Activated CD4-positive, alpha-beta memory T cell treated with anti-CD3 and anti-CD28 coated beads for 36 hours (primary cell): ENCODE data around the gene DGKI. TPM values are rescaled to one million over a fixed set of nuclear protein-coding genes. Genes with fewer than 3 reads are reported as not detected.

Source experiments
- CTCF ChIA-PET: fragments of 350-600 bp; sonication (Branson Sonifier 250); formaldehyde crosslinking; loops from one replicate; lab custom pipeline; 2021; ENCODE audit warnings: antibody characterized with exemption, inconsistent platforms; lab: Charles Lee
- POLR2A ChIA-PET: fragments of 350-600 bp; sonication (Branson Sonifier 250); formaldehyde crosslinking; loops from one replicate; lab custom pipeline; 2021; ENCODE audit warnings: antibody characterized with exemption; lab: Charles Lee
- DNase-seq: peaks from one replicate; pipeline ENCODE4 v3.0.0-alpha.2; 2020
- H3K27ac Mint-ChIP-seq: one replicate; pipeline ENCODE4 v1.8.0; 2021; ENCODE audit warnings: mixed read lengths
- H3K27me3 Mint-ChIP-seq: one replicate; pipeline ENCODE4 v1.8.0; 2021; ENCODE audit warnings: mixed read lengths
- H3K36me3 Mint-ChIP-seq: one replicate; pipeline ENCODE4 v1.8.0; 2021; ENCODE audit warnings: mixed read lengths
- H3K4me1 Mint-ChIP-seq: one replicate; pipeline ENCODE4 v1.8.0; 2021; ENCODE audit warnings: low read depth, mixed read lengths
- H3K4me3 Mint-ChIP-seq: one replicate; pipeline ENCODE4 v1.8.0; 2021; ENCODE audit warnings: mild to moderate bottlenecking, mixed read lengths
- H3K9me3 Mint-ChIP-seq: one replicate; pipeline ENCODE4 v1.8.0; 2021; ENCODE audit warnings: mixed read lengths
- intact Hi-C: fragments of 100-400 bp; cut with micrococcal nuclease; formaldehyde crosslinking; loops from one replicate; pipeline ENCODE4 v1.15.1; 2023
- total RNA-seq, 2 experiments: library from RNA; stranded (reverse); gene quantifications; one replicate each; pipeline ENCODE4 v1.2.3, GENCODE V29; 2021

Gene DGKI
- total RNA-seq, 2 experiments from 2014 or later = 5.4 to 7.0 TPM

GRCh38 chr7:137395420-137395819 lies 451.4 kb downstream of the DGKI start:
- no peaks in the 10 kb centered on the region for H3K27me3 Mint-ChIP-seq
- no peaks in the 10 kb centered on the region for H3K9me3 Mint-ChIP-seq
- CTCF ChIA-PET = no interaction called here
- H3K4me1 Mint-ChIP-seq = no peaks in the 10 kb centered on the region
- DNase-seq = no peak
- POLR2A ChIA-PET = no interaction called here
- no peak overlapping the region for H3K27ac Mint-ChIP-seq
- no peaks in the 10 kb centered on the region for H3K36me3 Mint-ChIP-seq
- no peak overlapping the region for H3K4me3 Mint-ChIP-seq
- intact Hi-C loops = no loop called here

- ChIA-PET POLR2A (no interaction called here), CTCF (no interaction called here)
- Mint-ChIP-seq H3K4me1 (no peaks in the 10 kb centered on the region), H3K27ac (no peak overlapping the region), H3K9me3 (no peaks in the 10 kb centered on the region), H3K27me3 (no peaks in the 10 kb centered on the region), H3K36me3 (no peaks in the 10 kb centered on the region), H3K4me3 (no peak overlapping the region)
- intact Hi-C loops = no loop called here
- no peak for DNase-seq
Observed at GRCh38 chr7:137393570-137393969, 453.2 kb downstream of the DGKI start.

GRCh38 chr7:137390076-137390475 lies 456.7 kb downstream of the DGKI start:
- no peak for DNase-seq
- ChIA-PET CTCF (no interaction called here), POLR2A (no interaction called here)
- no peak overlapping the region for H3K4me3 Mint-ChIP-seq
- intact Hi-C loops = no loop called here
- no peak overlapping the region for H3K27ac Mint-ChIP-seq
- no peaks in the 10 kb centered on the region for H3K9me3 Mint-ChIP-seq
- H3K4me1 Mint-ChIP-seq = no peaks in the 10 kb centered on the region
- H3K27me3 Mint-ChIP-seq = no peaks in the 10 kb centered on the region
- no peaks in the 10 kb centered on the region for H3K36me3 Mint-ChIP-seq

- Mint-ChIP-seq H3K4me3 (no peak overlapping the region), H3K4me1 (no peaks in the 10 kb centered on the region), H3K36me3 (no peaks in the 10 kb centered on the region), H3K27ac (no peak overlapping the region), H3K9me3 (no peaks in the 10 kb centered on the region), H3K27me3 (no peaks in the 10 kb centered on the region)
- POLR2A ChIA-PET = no interaction called here
- no peak for DNase-seq
- CTCF ChIA-PET = no interaction called here
- intact Hi-C loops = no loop called here
Observed at GRCh38 chr7:137388916-137389315, 457.9 kb downstream of the DGKI start.

- H3K36me3 Mint-ChIP-seq = no peaks in the 10 kb centered on the region
- CTCF ChIA-PET = no interaction called here
- no peak for DNase-seq
- H3K9me3 Mint-ChIP-seq = no peaks in the 10 kb centered on the region
- H3K27me3 Mint-ChIP-seq = peaks cover 1% of the 10 kb centered on the region
- POLR2A ChIA-PET = no interaction called here
- no peaks in the 10 kb centered on the region for H3K4me1 Mint-ChIP-seq
- H3K4me3 Mint-ChIP-seq = no peak overlapping the region
- intact Hi-C loops = no loop called here
- H3K27ac Mint-ChIP-seq = no peak overlapping the region
Observed at GRCh38 chr7:137386966-137387365, 459.8 kb downstream of the DGKI start.

- Mint-ChIP-seq H3K27ac (no peak overlapping the region), H3K36me3 (no peaks in the 10 kb centered on the region), H3K27me3 (peaks cover 1% of the 10 kb centered on the region), H3K4me3 (no peak overlapping the region), H3K4me1 (no peaks in the 10 kb centered on the region), H3K9me3 (peaks cover 12% of the 10 kb centered on the region)
- ChIA-PET CTCF (no interaction called here), POLR2A (no interaction called here)
- intact Hi-C loops = no loop called here
- no peak for DNase-seq
Observed at GRCh38 chr7:137381045-137381444, 465.7 kb downstream of the DGKI start.

GRCh38 chr7:137373507-137373906 lies 473.3 kb downstream of the DGKI start:
- no peak for DNase-seq
- no peaks in the 10 kb centered on the region for H3K36me3 Mint-ChIP-seq
- peaks cover 6% of the 10 kb centered on the region for H3K9me3 Mint-ChIP-seq
- no peaks in the 10 kb centered on the region for H3K27me3 Mint-ChIP-seq
- ChIA-PET CTCF (no interaction called here), POLR2A (no interaction called here)
- no peaks in the 10 kb centered on the region for H3K4me1 Mint-ChIP-seq
- intact Hi-C loops = no loop called here
- no peak overlapping the region for H3K4me3 Mint-ChIP-seq
- H3K27ac Mint-ChIP-seq = no peak overlapping the region

- Mint-ChIP-seq H3K9me3 (no peaks in the 10 kb centered on the region), H3K4me1 (no peaks in the 10 kb centered on the region), H3K27ac (no peak overlapping the region), H3K36me3 (no peaks in the 10 kb centered on the region), H3K27me3 (no peaks in the 10 kb centered on the region), H3K4me3 (no peak overlapping the region)
- ChIA-PET POLR2A (interaction anchor here (1.0 kb wide), 1 partner anchor 40 kb away, joined by 4 read pairs; no protein-coding TSS in a partner anchor), CTCF (no interaction called here)
- no peak for DNase-seq
- intact Hi-C loops = no loop called here
Observed at GRCh38 chr7:137371616-137372015, 475.2 kb downstream of the DGKI start.

GRCh38 chr7:137366995-137367394 lies 479.8 kb downstream of the DGKI start:
- no peaks in the 10 kb centered on the region for H3K4me1 Mint-ChIP-seq
- H3K36me3 Mint-ChIP-seq = no peaks in the 10 kb centered on the region
- H3K9me3 Mint-ChIP-seq = peaks cover 17% of the 10 kb centered on the region

GRCh38 chr7:137363683-137364082 lies 483.1 kb downstream of the DGKI start:
- peaks cover 31% of the 10 kb centered on the region for H3K9me3 Mint-ChIP-seq
- intact Hi-C loops = no loop called here
- no peaks in the 10 kb centered on the region for H3K4me1 Mint-ChIP-seq
- no peak overlapping the region for H3K4me3 Mint-ChIP-seq
- DNase-seq = no peak
- ChIA-PET POLR2A (no interaction called here), CTCF (no interaction called here)
- no peak overlapping the region for H3K27ac Mint-ChIP-seq
- no peaks in the 10 kb centered on the region for H3K27me3 Mint-ChIP-seq
- no peaks in the 10 kb centered on the region for H3K36me3 Mint-ChIP-seq

More at GRCh38 chr7:137366995-137367394, 479.8 kb downstream of the DGKI start:
- intact Hi-C loops = no loop called here
- H3K4me3 Mint-ChIP-seq = no peak overlapping the region
- no peak overlapping the region for H3K27ac Mint-ChIP-seq
- H3K27me3 Mint-ChIP-seq = no peaks in the 10 kb centered on the region
- ChIA-PET POLR2A (no interaction called here), CTCF (no interaction called here)
- DNase-seq = no peak

- DNase-seq = no peak
- no peaks in the 10 kb centered on the region for H3K4me1 Mint-ChIP-seq
- intact Hi-C loops = no loop called here
- ChIA-PET CTCF (no interaction called here), POLR2A (no interaction called here)
- H3K27me3 Mint-ChIP-seq = no peaks in the 10 kb centered on the region
- peaks cover 31% of the 10 kb centered on the region for H3K9me3 Mint-ChIP-seq
- no peak overlapping the region for H3K27ac Mint-ChIP-seq
- no peaks in the 10 kb centered on the region for H3K36me3 Mint-ChIP-seq
- no peak overlapping the region for H3K4me3 Mint-ChIP-seq
Observed at GRCh38 chr7:137360087-137360679, 486.6 kb downstream of the DGKI start.

GRCh38 chr7:137354961-137355360 lies 491.8 kb downstream of the DGKI start:
- intact Hi-C loops = no loop called here
- Mint-ChIP-seq H3K36me3 (no peaks in the 10 kb centered on the region), H3K4me3 (no peak overlapping the region), H3K27ac (no peak overlapping the region), H3K4me1 (no peaks in the 10 kb centered on the region), H3K27me3 (no peaks in the 10 kb centered on the region), H3K9me3 (peaks cover 2% of the 10 kb centered on the region)
- no peak for DNase-seq
- POLR2A ChIA-PET = no interaction called here
- CTCF ChIA-PET = interaction anchor here (1.0 kb wide), 1 partner anchor 99 kb away, joined by 3 read pairs; no protein-coding TSS in a partner anchor

- peaks cover 2% of the 10 kb centered on the region for H3K9me3 Mint-ChIP-seq
- no peaks in the 10 kb centered on the region for H3K4me1 Mint-ChIP-seq
- intact Hi-C loops = no loop called here
- no peak overlapping the region for H3K27ac Mint-ChIP-seq
- no peaks in the 10 kb centered on the region for H3K36me3 Mint-ChIP-seq
- ChIA-PET CTCF (interaction anchor here (0.5 kb wide), 1 partner anchor 278 kb away, joined by 3 read pairs; no protein-coding TSS in a partner anchor), POLR2A (no interaction called here)
- H3K4me3 Mint-ChIP-seq = no peak overlapping the region
- H3K27me3 Mint-ChIP-seq = no peaks in the 10 kb centered on the region
- DNase-seq = no peak
Observed at GRCh38 chr7:137354396-137354795, 492.4 kb downstream of the DGKI start.
